Uterus (tissue), 2 donors: ENCODE results near the gene RDH8.

ENCODE experiments used
- CTCF ChIP-seq, 4 experiments: fragments of 200-600 bp in 2 of 4; fragments of 450-650 bp in 2 of 4; sonication (generic) in 2 of 4; IDR thresholded peaks; one replicate each; pipeline ENCODE4 v1.5.1; 2016 to 2019; ENCODE audit warnings: antibody characterized with exemption in 4 of 4, mild to moderate bottlenecking in 2 of 4, moderate library complexity in 1 of 4
- POLR2A ChIP-seq, 2 donors: fragments of 450-650 bp; IDR thresholded peaks; one replicate each; pipeline ENCODE4 v1.6.1; 2016; ENCODE audit warnings: antibody characterized with exemption in 2 of 2, mild to moderate bottlenecking in 1 of 2, moderate library complexity in 1 of 2

DNA sequence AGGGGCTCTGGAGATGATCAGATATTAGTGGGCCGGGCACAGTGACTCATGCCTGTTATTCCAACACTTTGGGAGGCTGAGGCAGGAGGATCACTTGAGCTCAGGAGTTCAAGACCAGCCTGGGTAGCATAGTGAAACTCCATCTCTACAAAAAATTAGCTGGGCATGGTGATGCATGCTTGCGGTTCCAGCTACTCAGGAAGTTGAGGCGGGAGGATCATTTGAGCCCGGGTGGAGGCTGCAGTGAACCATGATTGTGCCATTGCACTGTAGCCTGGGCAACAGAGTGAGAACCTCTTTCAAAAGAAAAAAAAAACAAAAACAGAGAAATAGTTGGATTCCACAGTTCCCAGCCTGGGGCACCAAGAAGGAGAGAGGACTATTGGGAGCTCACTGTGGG lies 54.9 kb downstream of the RDH8 start:
- no peak for TF ChIP-seq POLR2A (IDR thresholded peaks at IDR 0.05)
- no peak for TF ChIP-seq CTCF (IDR thresholded peaks at IDR 0.05)
